Activated T-helper 1 cell treated with Interleukin-2 at 50 U/mL for 16 hours (primary cell): Measurements from ENCODE around the gene SH3PXD2A.
"Not testable (repeated sequence)": the region's sequence is repeated elsewhere in the genome, so short reads cannot be mapped to it uniquely, and the experiment has no call there.

Experiments used
- DNase-seq: peaks from one replicate; pipeline ENCODE4 v3.0.0-alpha.2; 2020; ENCODE audit warnings: low read depth

SH3PXD2A gene

GRCh38 chr10:103767756-103768155 lies 87.6 kb downstream of the SH3PXD2A start:
- DNase-seq: no peak

GRCh38 chr10:103766751-103767505 lies 88.4 kb downstream of the SH3PXD2A start:
- no peak for DNase-seq

- DNase-seq: peak; percentile 76
Measured at GRCh38 chr10:103765981-103766380, 89.4 kb downstream of the SH3PXD2A start.

- DNase-seq: no peak
Measured at GRCh38 chr10:103765168-103765567, 90.2 kb downstream of the SH3PXD2A start.

- no peak for DNase-seq
Measured at GRCh38 chr10:103764296-103765088, 90.9 kb downstream of the SH3PXD2A start.

- DNase-seq: no peak
Measured at GRCh38 chr10:103763374-103764202, 91.8 kb downstream of the SH3PXD2A start.

- no peak for DNase-seq
Measured at GRCh38 chr10:103762916-103763315, 92.5 kb downstream of the SH3PXD2A start.

- DNase-seq: no peak
Measured at GRCh38 chr10:103762162-103762561, 93.2 kb downstream of the SH3PXD2A start.

GRCh38 chr10:103761075-103761920 lies 94.1 kb downstream of the SH3PXD2A start:
- no peak for DNase-seq

- DNase-seq: not testable (repeated sequence)
Measured at GRCh38 chr10:103760233-103760632, 95.1 kb downstream of the SH3PXD2A start.

GRCh38 chr10:103759100-103759781 lies 96.1 kb downstream of the SH3PXD2A start:
- no peak for DNase-seq

- DNase-seq: no peak
Measured at GRCh38 chr10:103758294-103758681, 97.1 kb downstream of the SH3PXD2A start.

GRCh38 chr10:103757531-103758293 lies 97.7 kb downstream of the SH3PXD2A start:
- no peak for DNase-seq

GRCh38 chr10:103756277-103756869 lies 99.0 kb downstream of the SH3PXD2A start:
- no peak for DNase-seq

GRCh38 chr10:103752680-103753248 lies 102.6 kb downstream of the SH3PXD2A start:
- no peak for DNase-seq

- no peak for DNase-seq
Measured at GRCh38 chr10:103751667-103752290, 103.6 kb downstream of the SH3PXD2A start.

GRCh38 chr10:103750836-103751235 lies 104.5 kb downstream of the SH3PXD2A start:
- DNase-seq: no peak

GRCh38 chr10:103749779-103750178 lies 105.6 kb downstream of the SH3PXD2A start:
- no peak for DNase-seq

- DNase-seq: no peak
Measured at GRCh38 chr10:103748020-103748419, 107.4 kb downstream of the SH3PXD2A start.
